OCI-LY1 (cell line): Measurements from ENCODE around the gene MAJIN.

Experiments used
- CTCF ChIP-seq: fragments of 200-600 bp; sonication (generic), shearing (Covaris generic); IDR thresholded peaks from 2 replicates; pipeline ENCODE4 v1.5.1; 2017; ENCODE audit warnings: mild to moderate bottlenecking, antibody characterized with exemption, low read length, moderate library complexity, mixed read lengths
- EZH2 ChIP-seq: fragments of 200-600 bp; sonication (generic), shearing (Covaris generic); IDR thresholded peaks from 2 replicates; pipeline ENCODE4 v1.8.0; 2017; ENCODE audit warnings: borderline replicate concordance, mixed run types, mild to moderate bottlenecking, antibody characterized with exemption, low read length, moderate library complexity, mixed read lengths

- no peak for TF ChIP-seq CTCF
- no peak for TF ChIP-seq EZH2
These were observed 78.5 kb downstream of the MAJIN start for GRCh38 chr11:64893194-64894069.
